Epithelial cell of proximal tubule (primary cell): ENCODE measurements around the gene NAGS. TPM values are rescaled to one million over a fixed set of nuclear protein-coding genes. Genes with fewer than 3 reads are reported as not detected.
"Not testable (repeated sequence)": the region's sequence is repeated elsewhere in the genome, so short reads cannot be mapped to it uniquely, and the experiment has no call there.

Experiments
- DNase-seq: peaks from one replicate; pipeline ENCODE4 v3.0.0-alpha.2; 2011; ENCODE audit warnings: low read depth
- H3K4me3 ChIP-seq: 2 replicates; pipeline ENCODE4 v1.5.1; 2011; ENCODE audit warnings: low read depth, mild to moderate bottlenecking, low read length
- CTCF ChIP-seq: conservative IDR thresholded peaks from 2 replicates; pipeline ENCODE4 v1.5.1; 2012; ENCODE audit warnings: low read depth, mild to moderate bottlenecking, low read length
- total RNA-seq: library from RNA; depleted of rRNA; stranded (reverse); fragments of >200 nt; gene quantifications from 2 replicates; pipeline ENCODE4 v1.2.3, GENCODE V29; 2015

Gene NAGS
- total RNA-seq, 1 donor from 2014 or later, result 14.1 TPM

GRCh38 chr17:44037471-44037870, 33.0 kb downstream of the NAGS start:
- DNase-seq, result no peak
- TF ChIP-seq CTCF, result no peak
- H3K4me3 ChIP-seq, result no peak overlapping the region

- no peak overlapping the region for H3K4me3 ChIP-seq
- no peak for TF ChIP-seq CTCF
- DNase-seq, result no peak
These were observed 34.2 kb downstream of the NAGS start for GRCh38 chr17:44038604-44039011.

GRCh38 chr17:44039829-44040635, 35.6 kb downstream of the NAGS start:
- DNase-seq, result no peak
- H3K4me3 ChIP-seq, result no peak overlapping the region

GRCh38 chr17:44043272-44043696, 38.9 kb downstream of the NAGS start:
- TF ChIP-seq CTCF, result no peak
- H3K4me3 ChIP-seq, result no peak overlapping the region

More at GRCh38 chr17:44039829-44040635, 35.6 kb downstream of the NAGS start:
- no peak for TF ChIP-seq CTCF

GRCh38 chr17:44044071-44044470, 39.6 kb downstream of the NAGS start:
- no peak overlapping the region for H3K4me3 ChIP-seq
- no peak for TF ChIP-seq CTCF
- no peak for DNase-seq

More at GRCh38 chr17:44043272-44043696, 38.9 kb downstream of the NAGS start:
- no peak for DNase-seq

GRCh38 chr17:44045486-44045885, 41.1 kb downstream of the NAGS start:
- TF ChIP-seq CTCF, result no peak
- DNase-seq, result no peak
- no peak overlapping the region for H3K4me3 ChIP-seq

- DNase-seq, H3K4me3 ChIP-seq: not testable (repeated sequence)
These were observed 42.5 kb downstream of the NAGS start for GRCh38 chr17:44046893-44047292.
